H1 (cell line): ENCODE measurements around the gene CASQ2. TPM values are rescaled to one million over a fixed set of nuclear protein-coding genes. Genes with fewer than 3 reads are reported as not detected.

Experiments used
- BACH1 ChIP-seq: IDR thresholded peaks from 2 replicates; pipeline ENCODE4 v1.6.1; 2012; ENCODE audit warnings: low read length, improper control_type of control experiment
- GTF2F1 ChIP-seq: IDR thresholded peaks from 2 replicates; pipeline ENCODE4 v1.6.1; 2012; ENCODE audit warnings: low read depth, low read length, improper control_type of control experiment, borderline replicate concordance
- KDM4A ChIP-seq: IDR thresholded peaks from one replicate; pipeline ENCODE4 v1.7.1; 2012; ENCODE audit warnings: low read depth, mild to moderate bottlenecking, moderate library complexity, low read length, inconsistent platforms; ENCODE audit not compliant: severe bottlenecking
- NRF1 ChIP-seq: IDR thresholded peaks from 2 replicates; pipeline ENCODE4 v1.6.1; 2011; ENCODE audit warnings: mild to moderate bottlenecking, low read depth, low read length, improper control_type of control experiment
- SIN3A ChIP-seq, 2 experiments: IDR thresholded peaks in 1 of 2; conservative IDR thresholded peaks in 1 of 2; 2 replicates each; pipeline ENCODE4 v1.6.1; 2011 to 2012; ENCODE audit warnings: low read length in 2 of 2, improper control_type of control experiment in 1 of 2, low read depth in 1 of 2, mild to moderate bottlenecking in 1 of 2
- polyA plus RNA-seq, 7 experiments: library from polyadenylated mRNA; depleted of rRNA in 3 of 7; stranded (reverse) in 5 of 7; unstranded in 2 of 7; fragments of >200 nt in 5 of 7; fragments of 200-250 nt in 2 of 7; gene quantifications; 1 replicate in 5 of 7; 2 replicates in 1 of 7; 4 replicates in 1 of 7; pipeline versions ENCODE4 v1.2.1 to v1.2.3, GENCODE V29; 2011 to 2013; ENCODE audit warnings: missing spikeins in 2 of 7, mixed read lengths in 2 of 7
- total RNA-seq: library from RNA; stranded (reverse); fragmentation: NEBNext Ultra II Directional; extraction: Animal tissue kit (Norgen Biotek cat#: 25700); gene quantifications from 2 replicates; pipeline ENCODE4 v1.2.1, GENCODE V29; 2021

Gene CASQ2
- total and polyA plus RNA-seq, 2 of the 8 experiments (the other 6 are each of a cell fraction or from before 2014, with no cell fraction given), result not detected

DNA sequence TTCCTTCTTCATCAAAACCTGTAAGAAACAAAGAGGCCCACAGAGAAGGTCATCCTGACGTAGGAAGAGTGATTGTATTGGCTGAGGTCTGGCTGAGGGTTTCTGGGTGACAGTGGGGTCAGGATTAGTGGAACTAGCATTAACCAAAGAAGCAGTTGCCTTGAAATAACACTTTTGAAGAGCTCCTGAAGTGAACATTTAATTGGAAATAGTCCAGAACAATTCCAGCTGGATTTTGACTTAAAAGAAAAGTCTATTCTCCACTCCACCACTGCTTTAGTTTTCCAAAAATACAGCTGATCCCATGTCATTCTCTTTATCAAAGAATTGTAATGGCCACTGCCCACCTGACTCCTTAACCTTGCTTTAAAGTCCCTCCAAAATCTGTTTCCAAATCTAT is 27.7 kb downstream of the CASQ2 start (continued):
- no peak for TF ChIP-seq GTF2F1
- TF ChIP-seq KDM4A, result no peak
- TF ChIP-seq SIN3A (conservative IDR thresholded peaks at IDR 0.05 in 1 of 2, IDR thresholded peaks at IDR 0.05 in 1 of 2; ENCODE audit: low read depth in 1 of 2, low read length in 2 of 2), result no peak
- TF ChIP-seq NRF1, result no peak
- TF ChIP-seq BACH1, result no peak
